ENCODE measurements around the gene GPANK1.

GPANK1 gene

GRCh38 chr6:31701666-31702404 is 37.0 kb upstream of the GPANK1 start:
- no peak for DNase-seq (ENCODE audit: low spot score in 2 of 2)
- Histone ChIP-seq H3K9me3 (no peaks in the 10 kb centered on the region), H3K36me3 (replicated peaks) (peaks cover 10% of the 10 kb centered on the region), H3K4me3 (peak overlapping the region; percentile 90), H3K4me1 (peaks cover 13% of the 10 kb centered on the region), H3K27me3 (ENCODE audit: low read depth) (no peaks in the 10 kb centered on the region)
- in situ Hi-C loops (cut with MboI; ENCODE audit: low sequenced_read_pairs): no loop called here

GRCh38 chr6:31700740-31701401 is 36.1 kb upstream of the GPANK1 start:
- Histone ChIP-seq H3K27me3 (ENCODE audit: low read depth) (no peaks in the 10 kb centered on the region), H3K36me3 (replicated peaks) (peaks cover 13% of the 10 kb centered on the region), H3K9me3 (no peaks in the 10 kb centered on the region), H3K4me3 (no peak overlapping the region), H3K4me1 (peaks cover 13% of the 10 kb centered on the region)
- no peak for DNase-seq (ENCODE audit: low spot score in 2 of 2)
- in situ Hi-C loops (cut with MboI; ENCODE audit: low sequenced_read_pairs): no loop called here

DNA sequence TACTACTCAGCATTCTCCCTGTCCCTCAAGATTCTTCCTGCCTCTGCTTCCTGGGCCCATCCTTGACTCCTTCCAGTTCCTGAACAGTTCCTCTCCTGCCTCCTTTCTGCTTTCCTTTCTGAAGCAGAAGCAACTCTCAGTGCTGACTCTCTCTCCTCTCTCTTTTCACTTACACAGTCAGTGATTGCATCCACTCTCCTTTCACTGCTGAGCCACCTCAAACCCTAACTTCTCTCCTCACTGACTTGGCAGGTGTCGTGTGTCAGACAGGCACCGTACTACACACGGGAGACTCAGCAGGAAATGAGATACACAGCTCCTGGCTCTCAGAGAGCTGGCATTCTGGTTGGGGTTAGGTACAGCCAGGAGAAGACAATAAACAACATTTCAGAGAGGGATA is 32.8 kb upstream of the GPANK1 start:
- Histone ChIP-seq H3K36me3 (replicated peaks) (peaks cover 28% of the 10 kb centered on the region), H3K9me3 (no peaks in the 10 kb centered on the region), H3K4me3 (no peak overlapping the region), H3K4me1 (peaks cover 7% of the 10 kb centered on the region; the same call in 1 of the 2 replicates), H3K27me3 (ENCODE audit: low read depth) (no peaks in the 10 kb centered on the region)
- DNase-seq (ENCODE audit: low spot score in 2 of 2): no peak
- in situ Hi-C loops (cut with MboI; ENCODE audit: low sequenced_read_pairs): no loop called here

DNA sequence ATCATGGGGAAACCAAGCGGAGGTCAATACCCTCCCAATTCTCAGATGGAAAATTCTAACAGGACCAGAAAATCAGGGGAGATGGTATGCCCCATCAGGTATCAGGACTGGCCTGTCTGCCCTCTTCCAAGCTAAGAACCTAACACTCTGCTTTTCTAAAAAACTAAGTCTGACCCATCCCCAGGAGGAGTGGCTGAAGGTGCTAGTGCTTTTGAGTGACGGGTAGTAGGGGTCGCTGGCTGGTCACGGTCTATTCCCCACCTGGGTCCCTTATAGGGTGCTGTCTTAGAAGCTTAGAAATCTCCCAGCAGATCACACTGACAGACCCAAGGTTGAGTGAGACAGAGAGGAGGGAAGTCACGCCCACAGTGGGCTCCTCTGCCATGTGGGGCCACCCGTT is 28.7 kb upstream of the GPANK1 start:
- Histone ChIP-seq H3K9me3 (no peaks in the 10 kb centered on the region), H3K36me3 (replicated peaks) (peaks cover 44% of the 10 kb centered on the region), H3K4me3 (no peak overlapping the region), H3K27me3 (ENCODE audit: low read depth) (no peaks in the 10 kb centered on the region), H3K4me1 (no peaks in the 10 kb centered on the region)
- in situ Hi-C loops (cut with MboI; ENCODE audit: low sequenced_read_pairs): no loop called here
- no peak for DNase-seq (ENCODE audit: low spot score in 2 of 2)

DNA sequence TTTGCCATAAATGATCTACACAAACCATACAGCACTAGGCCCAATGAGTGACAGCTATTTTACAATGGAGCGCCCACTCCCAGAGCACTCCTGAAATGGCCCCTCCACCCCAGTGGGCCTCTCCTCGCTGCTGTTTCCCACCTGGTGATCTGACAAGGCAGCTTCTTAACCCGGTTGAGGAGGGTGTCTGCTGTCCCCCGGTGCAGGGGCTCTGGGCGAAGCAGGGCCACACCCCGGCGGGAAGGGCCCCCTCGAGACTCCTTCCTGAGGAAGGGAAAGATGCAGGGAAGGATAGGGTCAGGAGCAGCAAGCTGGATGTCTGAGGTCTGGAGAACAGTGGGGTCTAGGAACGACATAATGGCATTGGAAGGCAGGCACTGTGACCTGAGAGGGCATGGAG is 28.1 kb upstream of the GPANK1 start:
- no peak for DNase-seq (ENCODE audit: low spot score in 2 of 2)
- Histone ChIP-seq H3K9me3 (no peaks in the 10 kb centered on the region), H3K27me3 (ENCODE audit: low read depth) (no peaks in the 10 kb centered on the region), H3K4me3 (no peak overlapping the region), H3K36me3 (replicated peaks) (peaks cover 50% of the 10 kb centered on the region), H3K4me1 (no peaks in the 10 kb centered on the region)
- in situ Hi-C loops (cut with MboI; ENCODE audit: low sequenced_read_pairs): no loop called here

- no peaks in the 10 kb centered on the region for H3K27me3 ChIP-seq (ENCODE audit: low read depth)
- H3K9me3 ChIP-seq: no peaks in the 10 kb centered on the region
- H3K4me3 ChIP-seq: no peak overlapping the region
- H3K4me1 ChIP-seq: no peaks in the 10 kb centered on the region
- H3K36me3 ChIP-seq (replicated peaks): peaks cover 53% of the 10 kb centered on the region
- no peak for DNase-seq (ENCODE audit: low spot score in 2 of 2)
- in situ Hi-C loops (cut with MboI; ENCODE audit: low sequenced_read_pairs): no loop called here
These were observed 27.6 kb upstream of the GPANK1 start for GRCh38 chr6:31692353-31692752.

DNA sequence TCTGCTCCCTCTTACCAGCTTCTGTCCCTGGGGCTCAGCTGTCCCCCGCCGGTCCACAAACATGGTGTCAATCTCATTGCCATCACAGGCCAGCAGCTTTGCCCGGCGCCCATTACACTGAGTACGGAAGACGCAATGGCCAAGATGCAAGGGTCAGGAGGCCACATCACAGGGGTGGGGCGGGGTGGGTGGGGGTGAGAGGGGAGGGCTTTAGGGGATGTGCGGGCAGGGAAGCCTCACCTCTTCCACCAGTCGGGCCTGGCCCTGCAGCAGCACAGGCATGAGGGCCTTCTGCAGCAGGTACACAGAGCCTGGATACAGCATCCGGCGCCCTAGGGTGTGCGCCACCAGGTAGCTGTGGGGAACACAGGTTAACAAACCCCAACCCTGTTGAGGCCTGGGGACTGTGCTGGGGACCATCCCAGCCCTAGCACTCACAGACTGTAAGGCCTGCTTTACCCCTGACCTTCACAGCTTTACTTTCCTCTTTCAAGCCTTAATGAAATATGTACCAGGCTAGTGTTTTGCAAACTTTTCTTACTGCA is 26.8 kb upstream of the GPANK1 start:
- DNase-seq (ENCODE audit: low spot score in 2 of 2): no peak
- H3K36me3 ChIP-seq (replicated peaks): peaks cover 52% of the 10 kb centered on the region

DNA sequence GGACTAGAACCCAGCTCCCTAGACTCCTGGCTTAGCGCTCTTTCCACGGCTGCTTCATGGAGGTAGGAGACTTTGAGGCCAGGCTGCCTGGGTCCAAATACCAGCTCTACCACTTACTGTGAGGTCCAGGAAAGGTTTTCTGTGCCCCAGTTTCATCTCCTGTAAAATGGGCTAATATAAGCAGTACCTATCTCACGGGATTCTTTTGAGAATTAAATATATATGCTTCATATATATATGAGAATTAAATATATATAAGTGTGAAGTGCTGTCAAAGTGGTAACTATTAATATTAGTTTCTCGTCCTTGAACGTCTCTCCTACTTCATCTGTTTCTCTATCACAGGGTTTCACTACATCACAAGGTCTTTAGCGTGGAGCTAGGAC is 26.3 kb upstream of the GPANK1 start:
- H3K36me3 ChIP-seq (replicated peaks): peaks cover 52% of the 10 kb centered on the region
- in situ Hi-C loops (cut with MboI; ENCODE audit: low sequenced_read_pairs): no loop called here

More for the DNA sequence above, 26.8 kb upstream of the GPANK1 start:
- in situ Hi-C loops (cut with MboI; ENCODE audit: low sequenced_read_pairs): no loop called here
- Histone ChIP-seq H3K4me3 (no peak overlapping the region), H3K9me3 (no peaks in the 10 kb centered on the region), H3K4me1 (no peaks in the 10 kb centered on the region), H3K27me3 (ENCODE audit: low read depth) (no peaks in the 10 kb centered on the region)

DNA sequence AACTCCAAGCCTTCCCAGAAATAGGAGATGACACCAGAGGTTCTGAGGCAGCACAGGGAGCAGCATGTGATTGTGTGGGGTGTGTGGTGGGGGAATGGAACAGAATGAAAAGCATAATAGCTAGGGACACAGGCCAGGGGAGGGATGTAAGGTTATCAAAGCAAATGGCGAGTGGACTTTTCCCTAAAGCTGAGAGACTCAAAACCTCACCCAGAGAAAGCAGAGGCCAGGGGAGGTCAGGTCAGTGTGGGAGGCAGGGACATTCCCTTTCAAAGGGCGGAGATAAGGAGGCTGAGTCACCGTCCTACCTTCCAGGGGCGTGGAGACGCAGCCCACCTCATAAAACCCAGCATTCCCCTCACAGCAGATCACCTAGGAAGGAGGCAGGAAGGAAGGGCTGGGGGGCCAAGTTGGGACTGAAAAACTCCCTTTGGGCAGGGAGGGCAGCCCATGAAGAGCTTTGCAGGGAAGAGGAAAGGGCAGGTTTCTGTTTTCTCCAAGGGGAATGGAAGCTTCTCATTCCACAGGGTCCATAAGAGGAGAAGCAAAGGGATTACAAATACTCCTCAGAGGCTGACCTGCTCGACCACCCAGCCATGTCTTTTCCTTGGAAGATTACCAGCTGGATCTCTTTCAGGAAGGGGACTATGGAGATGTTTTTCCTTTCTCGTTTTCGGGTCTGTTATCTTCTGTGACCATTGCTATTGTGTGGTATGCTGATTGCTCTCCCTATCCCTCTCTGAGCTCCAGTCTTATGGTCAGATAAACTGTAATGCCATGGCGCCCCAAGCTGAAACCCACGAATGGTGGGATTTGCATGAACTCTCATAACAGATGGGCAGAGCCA is 25.7 kb upstream of the GPANK1 start:
- DNase-seq (ENCODE audit: low spot score in 2 of 2): no peak
- H3K4me1 ChIP-seq: no peaks in the 10 kb centered on the region
- in situ Hi-C loops (cut with MboI; ENCODE audit: low sequenced_read_pairs): no loop called here
- no peaks in the 10 kb centered on the region for H3K9me3 ChIP-seq
- no peak overlapping the region for H3K4me3 ChIP-seq
- H3K36me3 ChIP-seq (replicated peaks): peaks cover 52% of the 10 kb centered on the region
- H3K27me3 ChIP-seq (ENCODE audit: low read depth): no peaks in the 10 kb centered on the region

More for the DNA sequence above, 26.3 kb upstream of the GPANK1 start:
- H3K4me3 ChIP-seq: no peak overlapping the region
- H3K27me3 ChIP-seq (ENCODE audit: low read depth): no peaks in the 10 kb centered on the region
- H3K4me1 ChIP-seq: no peaks in the 10 kb centered on the region
- no peak for DNase-seq (ENCODE audit: low spot score in 2 of 2)
- no peaks in the 10 kb centered on the region for H3K9me3 ChIP-seq

GRCh38 chr6:31689249-31690110 is 24.7 kb upstream of the GPANK1 start:
- Histone ChIP-seq H3K4me3 (no peak overlapping the region), H3K9me3 (no peaks in the 10 kb centered on the region), H3K36me3 (replicated peaks) (peaks cover 46% of the 10 kb centered on the region), H3K27me3 (ENCODE audit: low read depth) (no peaks in the 10 kb centered on the region), H3K4me1 (no peaks in the 10 kb centered on the region)
- peak in 1 of 2 experiments; percentile 35 for DNase-seq (ENCODE audit: low spot score in 2 of 2)
- in situ Hi-C loops (cut with MboI; ENCODE audit: low sequenced_read_pairs): no loop called here

- no peaks in the 10 kb centered on the region for H3K9me3 ChIP-seq
- no peaks in the 10 kb centered on the region for H3K4me1 ChIP-seq
- no peaks in the 10 kb centered on the region for H3K27me3 ChIP-seq (ENCODE audit: low read depth)
- DNase-seq (ENCODE audit: low spot score in 2 of 2): no peak
- peaks cover 40% of the 10 kb centered on the region for H3K36me3 ChIP-seq (replicated peaks)
- in situ Hi-C loops (cut with MboI; ENCODE audit: low sequenced_read_pairs): no loop called here
- no peak overlapping the region for H3K4me3 ChIP-seq
These were observed 23.3 kb upstream of the GPANK1 start for GRCh38 chr6:31687860-31688693.

DNA sequence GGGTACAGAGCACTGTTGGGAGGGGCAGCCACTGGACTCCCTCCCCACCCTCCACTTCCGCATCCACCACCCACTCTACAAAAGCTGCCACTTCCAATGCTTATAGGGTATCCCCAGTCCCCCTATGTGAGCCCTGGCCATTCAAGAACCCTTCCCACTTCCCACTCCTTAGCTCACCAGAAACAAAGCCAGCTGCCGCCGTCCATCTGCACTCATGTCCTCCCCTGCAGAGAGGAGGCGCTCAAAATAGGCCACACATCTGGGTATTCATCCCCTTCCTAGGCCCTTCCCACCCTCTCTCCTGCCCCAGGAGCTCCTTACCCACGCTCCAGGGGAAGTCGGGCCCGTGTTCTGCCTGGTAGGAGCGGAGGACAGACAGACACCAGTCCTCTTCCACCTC is 22.5 kb upstream of the GPANK1 start:
- Histone ChIP-seq H3K9me3 (no peaks in the 10 kb centered on the region), H3K36me3 (replicated peaks) (peaks cover 36% of the 10 kb centered on the region), H3K27me3 (ENCODE audit: low read depth) (no peaks in the 10 kb centered on the region), H3K4me3 (no peak overlapping the region), H3K4me1 (no peaks in the 10 kb centered on the region)
- in situ Hi-C loops (cut with MboI; ENCODE audit: low sequenced_read_pairs): no loop called here
- DNase-seq (ENCODE audit: low spot score in 2 of 2): no peak

Measured in HAP-1 (cell line).